ENCODE data around the gene RCSD1.

RCSD1 gene

GRCh38 chr1:167693425-167694045 lies 63.5 kb downstream of the RCSD1 start:
- DNase-seq: no peak

GRCh38 chr1:167694691-167695090 lies 64.7 kb downstream of the RCSD1 start:
- DNase-seq: no peak

GRCh38 chr1:167695147-167695546 lies 65.1 kb downstream of the RCSD1 start:
- no peak for DNase-seq

GRCh38 chr1:167695756-167696561 lies 65.9 kb downstream of the RCSD1 start:
- no peak for DNase-seq

GRCh38 chr1:167697667-167698141 lies 67.7 kb downstream of the RCSD1 start:
- no peak for DNase-seq

GRCh38 chr1:167698313-167698712 lies 68.3 kb downstream of the RCSD1 start:
- no peak for DNase-seq

- no peak for DNase-seq
These were observed 71.5 kb downstream of the RCSD1 start for GRCh38 chr1:167701510-167701909.

GRCh38 chr1:167703557-167703956 lies 73.5 kb downstream of the RCSD1 start:
- DNase-seq: no peak

- DNase-seq: no peak
These were observed 74.7 kb downstream of the RCSD1 start for GRCh38 chr1:167704715-167705114.

GRCh38 chr1:167705250-167705649 lies 75.2 kb downstream of the RCSD1 start:
- DNase-seq: no peak

- DNase-seq: no peak
These were observed 76.3 kb downstream of the RCSD1 start for GRCh38 chr1:167706363-167706762.

GRCh38 chr1:167706931-167707877 lies 77.2 kb downstream of the RCSD1 start:
- no peak for DNase-seq

GRCh38 chr1:167707942-167708341 lies 77.9 kb downstream of the RCSD1 start:
- no peak for DNase-seq

GRCh38 chr1:167708940-167709389 lies 78.9 kb downstream of the RCSD1 start:
- no peak for DNase-seq

- DNase-seq: no peak
These were observed 80.8 kb downstream of the RCSD1 start for GRCh38 chr1:167710836-167711235.

GRCh38 chr1:167711797-167712196 lies 81.8 kb downstream of the RCSD1 start:
- no peak for DNase-seq

GRCh38 chr1:167713330-167714081 lies 83.5 kb downstream of the RCSD1 start:
- no peak for DNase-seq

- DNase-seq: peak in 1 of 2 experiments; percentile 75
These were observed 84.0 kb downstream of the RCSD1 start for GRCh38 chr1:167714098-167714438.

GRCh38 chr1:167714439-167715156 lies 84.6 kb downstream of the RCSD1 start:
- DNase-seq: peak; percentile 90 to 91

- DNase-seq: peak; percentile 84 to 87
These were observed 85.3 kb downstream of the RCSD1 start for GRCh38 chr1:167715157-167715999.

GRCh38 chr1:167716000-167716271 lies 85.9 kb downstream of the RCSD1 start:
- no peak for DNase-seq

All from activated CD4-positive, alpha-beta T cell treated with anti-CD3 and anti-CD28 coated beads, Interleukin-2, amount 50 U/mL, for 4 hours (primary cell).